ENCODE measurements around the gene KCNH1.

KCNH1 gene

GRCh38 chr1:211133836-211134669, at the start of gene KCNH1:
Gene KCNH1 (minus strand): TSS chr1:211134148. CDS start chr1:211133945, 203 bp downstream.
- no peaks in the 10 kb centered on the region for H3K36me3 ChIP-seq (replicated peaks; ENCODE audit: low read depth, low read length)
- H3K4me3 ChIP-seq (ENCODE audit: low read length), result no peak within 1 kb of the TSS
- no peak within 1 kb of the TSS for H2AFZ ChIP-seq (ENCODE audit: low read depth, low read length)

GRCh38 chr1:211182746-211183145, 48.8 kb upstream of the KCNH1 start:
- TF ChIP-seq EZH2phosphoT487 (IDR thresholded peaks at IDR 0.05; ENCODE audit: low read depth) (no peak), CTCF (IDR thresholded peaks at IDR 0.05; ENCODE audit: low read depth, low read length) (no peak)
- H3K4me3 ChIP-seq (ENCODE audit: low read length), result no peak overlapping the region
- no peaks in the 10 kb centered on the region for H3K9me3 ChIP-seq (ENCODE audit: insufficient read depth, low read length)
- H3K4me2 ChIP-seq (ENCODE audit: low read length), result no peak overlapping the region
- H2AFZ ChIP-seq (ENCODE audit: low read depth, low read length), result no peak overlapping the region
- no peak overlapping the region for H3K27ac ChIP-seq (ENCODE audit: low read length)
- no peaks in the 10 kb centered on the region for H4K20me1 ChIP-seq (ENCODE audit: insufficient read depth, low read length)
- H3K79me2 ChIP-seq (ENCODE audit: low read length), result no peaks in the 10 kb centered on the region
- no peaks in the 10 kb centered on the region for H3K4me1 ChIP-seq (ENCODE audit: low read length)
- no peaks in the 10 kb centered on the region for H3K36me3 ChIP-seq (replicated peaks; ENCODE audit: low read depth, low read length)
- peaks cover 19% of the 10 kb centered on the region; the same call in 1 of the 2 replicates for H3K27me3 ChIP-seq (ENCODE audit: low read depth, low read length)
- H3K9ac ChIP-seq (ENCODE audit: low read length), result no peak overlapping the region

More at GRCh38 chr1:211133836-211134669, at the start of gene KCNH1:
- Histone ChIP-seq H3K4me1 (ENCODE audit: low read length) (peaks cover 8% of the 10 kb centered on the region), H3K27me3 (ENCODE audit: low read depth, low read length) (peaks cover 29% of the 10 kb centered on the region), H3K27ac (ENCODE audit: low read length) (no peak within 1 kb of the TSS), H3K79me2 (ENCODE audit: low read length) (no peaks in the 10 kb centered on the region), H4K20me1 (ENCODE audit: insufficient read depth, low read length) (no peaks in the 10 kb centered on the region), H3K9me3 (ENCODE audit: insufficient read depth, low read length) (no peaks in the 10 kb centered on the region), H3K9ac (ENCODE audit: low read length) (no peak within 1 kb of the TSS), H3K4me2 (ENCODE audit: low read length) (no peak within 1 kb of the TSS)
- no peak for TF ChIP-seq EZH2phosphoT487 (IDR thresholded peaks at IDR 0.05; ENCODE audit: low read depth)
- peak; percentile 39 for TF ChIP-seq CTCF (IDR thresholded peaks at IDR 0.05; ENCODE audit: low read depth, low read length)

- Histone ChIP-seq H2AFZ (ENCODE audit: low read depth, low read length) (no peak overlapping the region), H3K27me3 (ENCODE audit: low read depth, low read length) (peaks cover 5% of the 10 kb centered on the region; the same call in 1 of the 2 replicates), H3K4me2 (ENCODE audit: low read length) (no peak overlapping the region), H3K36me3 (replicated peaks; ENCODE audit: low read depth, low read length) (no peaks in the 10 kb centered on the region), H3K79me2 (ENCODE audit: low read length) (no peaks in the 10 kb centered on the region), H3K4me3 (ENCODE audit: low read length) (no peak overlapping the region), H3K9ac (ENCODE audit: low read length) (no peak overlapping the region), H3K9me3 (ENCODE audit: insufficient read depth, low read length) (no peaks in the 10 kb centered on the region), H3K4me1 (ENCODE audit: low read length) (no peaks in the 10 kb centered on the region), H3K27ac (ENCODE audit: low read length) (no peak overlapping the region), H4K20me1 (ENCODE audit: insufficient read depth, low read length) (no peaks in the 10 kb centered on the region)
- no peak for TF ChIP-seq CTCF (IDR thresholded peaks at IDR 0.05; ENCODE audit: low read depth, low read length)
- TF ChIP-seq EZH2phosphoT487 (IDR thresholded peaks at IDR 0.05; ENCODE audit: low read depth), result no peak
These were observed 40.4 kb upstream of the KCNH1 start for GRCh38 chr1:211174375-211174774.

- no peak overlapping the region for H3K27ac ChIP-seq (ENCODE audit: low read length)
These were observed 38.7 kb upstream of the KCNH1 start for GRCh38 chr1:211172657-211173056.

More at GRCh38 chr1:211172657-211173056, 38.7 kb upstream of the KCNH1 start:
- no peaks in the 10 kb centered on the region for H3K9me3 ChIP-seq (ENCODE audit: insufficient read depth, low read length)
- H3K4me1 ChIP-seq (ENCODE audit: low read length), result no peaks in the 10 kb centered on the region
- H3K79me2 ChIP-seq (ENCODE audit: low read length), result no peaks in the 10 kb centered on the region
- no peak overlapping the region for H3K4me3 ChIP-seq (ENCODE audit: low read length)
- TF ChIP-seq EZH2phosphoT487 (IDR thresholded peaks at IDR 0.05; ENCODE audit: low read depth) (no peak), CTCF (IDR thresholded peaks at IDR 0.05; ENCODE audit: low read depth, low read length) (no peak)
- H4K20me1 ChIP-seq (ENCODE audit: insufficient read depth, low read length), result no peaks in the 10 kb centered on the region
- H3K36me3 ChIP-seq (replicated peaks; ENCODE audit: low read depth, low read length), result no peaks in the 10 kb centered on the region
- H2AFZ ChIP-seq (ENCODE audit: low read depth, low read length), result no peak overlapping the region
- H3K27me3 ChIP-seq (ENCODE audit: low read depth, low read length), result no peaks in the 10 kb centered on the region
- no peak overlapping the region for H3K9ac ChIP-seq (ENCODE audit: low read length)
- H3K4me2 ChIP-seq (ENCODE audit: low read length), result no peak overlapping the region

Data from OCI-LY3 (cell line).